Kidney glomerular epithelial cell (primary cell): ENCODE results near the gene ARHGAP20.
A peak's percentile ranks its signal among the peaks of the same experiment; 100 is the strongest.

Experiments
- DNase-seq: peaks from one replicate; lab custom pipeline; 2025; lab: John Stamatoyannopoulos, UW

Gene ARHGAP20

GRCh38 chr11:110711776-110712658 is at the start of gene ARHGAP20:
TSS of gene ARHGAP20 (minus strand) at chr11:110712437. CDS start at chr11:110712231, 206 bp downstream.
- DNase-seq: peak; percentile 23

- DNase-seq: no peak
Measured at GRCh38 chr11:110761991-110762390, 49.8 kb upstream of the ARHGAP20 start.

- DNase-seq: no peak
Measured at GRCh38 chr11:110761131-110761530, 48.9 kb upstream of the ARHGAP20 start.

- peak; percentile 20 for DNase-seq
Measured at GRCh38 chr11:110759972-110760381, 47.7 kb upstream of the ARHGAP20 start.

- DNase-seq: no peak
Measured at GRCh38 chr11:110757962-110758755, 45.9 kb upstream of the ARHGAP20 start.

GRCh38 chr11:110757066-110757465 is 44.8 kb upstream of the ARHGAP20 start:
- no peak for DNase-seq

- no peak for DNase-seq
Measured at GRCh38 chr11:110755941-110756340, 43.7 kb upstream of the ARHGAP20 start.

GRCh38 chr11:110752890-110753289 is 40.7 kb upstream of the ARHGAP20 start:
- DNase-seq: no peak

GRCh38 chr11:110750100-110750499 is 37.9 kb upstream of the ARHGAP20 start:
- DNase-seq: no peak

GRCh38 chr11:110747531-110747930 is 35.3 kb upstream of the ARHGAP20 start:
- no peak for DNase-seq

GRCh38 chr11:110738641-110739040 is 26.4 kb upstream of the ARHGAP20 start:
- DNase-seq: no peak

- DNase-seq: no peak
Measured at GRCh38 chr11:110737593-110737992, 25.4 kb upstream of the ARHGAP20 start.

GRCh38 chr11:110736171-110736553 is 23.9 kb upstream of the ARHGAP20 start:
- DNase-seq: no peak

GRCh38 chr11:110735455-110736170 is 23.4 kb upstream of the ARHGAP20 start:
- DNase-seq: no peak

- no peak for DNase-seq
Measured at GRCh38 chr11:110734790-110735189, 22.6 kb upstream of the ARHGAP20 start.

- no peak for DNase-seq
Measured at GRCh38 chr11:110730773-110731172, 18.5 kb upstream of the ARHGAP20 start.

- no peak for DNase-seq
Measured at GRCh38 chr11:110728883-110729282, 16.6 kb upstream of the ARHGAP20 start.

- no peak for DNase-seq
Measured at GRCh38 chr11:110728476-110728875, 16.2 kb upstream of the ARHGAP20 start.

- DNase-seq: no peak
Measured at GRCh38 chr11:110724358-110724757, 12.1 kb upstream of the ARHGAP20 start.

GRCh38 chr11:110720431-110721275 is 8.4 kb upstream of the ARHGAP20 start:
- no peak for DNase-seq

- DNase-seq: no peak
Measured at GRCh38 chr11:110716361-110716760, 4.1 kb upstream of the ARHGAP20 start.
